DND-41 (cell line): Measurements from ENCODE around the gene TMCC1.

ENCODE experiments used
- EZH2 ChIP-seq: IDR thresholded peaks from 3 replicates; pipeline ENCODE4 v1.6.1; 2012; ENCODE audit warnings: borderline replicate concordance, low read depth, mild to moderate bottlenecking, moderate library complexity, low read length, inconsistent platforms; ENCODE audit not compliant: severe bottlenecking
- TF ChIP-seq, protein P1 (sequence below): IDR thresholded peaks from 2 replicates; pipeline ENCODE4 v1.5.1; 2012; ENCODE audit warnings: borderline replicate concordance, low read length, moderate library complexity, mild to moderate bottlenecking; ENCODE audit not compliant: poor library complexity, severe bottlenecking; ENCODE audit errors: extremely low read depth

DNA sequence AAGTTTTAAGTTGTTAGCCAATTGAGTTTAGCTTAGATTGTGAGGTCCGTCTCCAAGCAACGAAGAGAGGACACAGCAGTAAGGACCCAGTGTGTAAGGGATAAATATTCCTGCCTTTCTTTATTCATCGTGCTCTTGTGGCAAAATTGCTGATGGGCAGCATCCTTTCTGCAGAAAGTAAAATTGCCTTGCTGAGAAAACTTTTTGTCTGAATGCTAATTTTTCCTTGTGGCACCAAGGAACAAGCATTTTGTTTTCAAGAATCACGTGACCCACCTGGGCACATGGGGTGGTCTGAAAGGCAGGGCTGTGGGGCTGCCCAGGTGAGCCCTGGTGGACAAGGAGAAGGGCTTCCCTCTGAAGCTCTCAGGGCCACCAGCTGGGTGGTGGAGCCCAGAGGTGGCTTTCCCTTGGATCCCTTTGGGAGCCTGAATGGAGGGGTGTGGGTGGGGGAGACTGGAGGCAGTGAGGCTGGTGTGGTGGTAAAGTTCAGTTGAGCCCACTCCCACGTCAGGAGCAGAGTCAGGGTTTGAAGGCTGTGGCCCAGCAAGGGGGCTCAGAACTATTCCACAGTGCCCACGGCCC, 24.0 kb upstream of the TMCC1 start:
- TF ChIP-seq, protein P1, sequence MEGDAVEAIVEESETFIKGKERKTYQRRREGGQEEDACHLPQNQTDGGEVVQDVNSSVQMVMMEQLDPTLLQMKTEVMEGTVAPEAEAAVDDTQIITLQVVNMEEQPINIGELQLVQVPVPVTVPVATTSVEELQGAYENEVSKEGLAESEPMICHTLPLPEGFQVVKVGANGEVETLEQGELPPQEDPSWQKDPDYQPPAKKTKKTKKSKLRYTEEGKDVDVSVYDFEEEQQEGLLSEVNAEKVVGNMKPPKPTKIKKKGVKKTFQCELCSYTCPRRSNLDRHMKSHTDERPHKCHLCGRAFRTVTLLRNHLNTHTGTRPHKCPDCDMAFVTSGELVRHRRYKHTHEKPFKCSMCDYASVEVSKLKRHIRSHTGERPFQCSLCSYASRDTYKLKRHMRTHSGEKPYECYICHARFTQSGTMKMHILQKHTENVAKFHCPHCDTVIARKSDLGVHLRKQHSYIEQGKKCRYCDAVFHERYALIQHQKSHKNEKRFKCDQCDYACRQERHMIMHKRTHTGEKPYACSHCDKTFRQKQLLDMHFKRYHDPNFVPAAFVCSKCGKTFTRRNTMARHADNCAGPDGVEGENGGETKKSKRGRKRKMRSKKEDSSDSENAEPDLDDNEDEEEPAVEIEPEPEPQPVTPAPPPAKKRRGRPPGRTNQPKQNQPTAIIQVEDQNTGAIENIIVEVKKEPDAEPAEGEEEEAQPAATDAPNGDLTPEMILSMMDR = no peak
- TF ChIP-seq EZH2 = no peak
